Memory B cell (primary cell): ENCODE results near the gene COG8.
"Not testable (repeated sequence)": the region's sequence is repeated elsewhere in the genome, so short reads cannot be mapped to it uniquely, and the experiment has no call there.

Experiments used
- ATAC-seq: fragments of 150-1000 bp; cut with Tn5 transposase; 2 replicates; pipeline ENCODE4 v1.10.0; 2021; ENCODE audit warnings: low read depth, mild to moderate bottlenecking, moderate library complexity
- DNase-seq, 2 donors: peaks; one replicate each; pipeline ENCODE4 v3.0.0; 2022; ENCODE audit warnings: low spot score in 2 of 2
- H3K27ac Mint-ChIP-seq: one replicate; pipeline ENCODE4 v1.8.0; 2022; ENCODE audit warnings: mild to moderate bottlenecking, moderate library complexity, mixed read lengths
- H3K27me3 Mint-ChIP-seq: one replicate; pipeline ENCODE4 v1.8.0; 2022; ENCODE audit warnings: mixed read lengths
- H3K36me3 Mint-ChIP-seq: one replicate; pipeline ENCODE4 v1.8.0; 2022; ENCODE audit warnings: mild to moderate bottlenecking, mixed read lengths
- H3K4me1 Mint-ChIP-seq: one replicate; pipeline ENCODE4 v1.8.0; 2022; ENCODE audit warnings: mixed read lengths
- H3K4me3 Mint-ChIP-seq: one replicate; pipeline ENCODE4 v1.8.0; 2022; ENCODE audit warnings: mild to moderate bottlenecking, moderate library complexity, mixed read lengths
- H3K9me3 Mint-ChIP-seq: one replicate; pipeline ENCODE4 v1.8.0; 2022; ENCODE audit warnings: mixed read lengths

The COG8 gene

GRCh38 chr16:69307091-69307490 is 32.3 kb downstream of the COG8 start:
- peaks cover 6% of the 10 kb centered on the region for H3K4me1 Mint-ChIP-seq
- no peak overlapping the region for H3K27ac Mint-ChIP-seq
- no peaks in the 10 kb centered on the region for H3K9me3 Mint-ChIP-seq
- no peaks in the 10 kb centered on the region for H3K36me3 Mint-ChIP-seq
- no peak overlapping the region for H3K4me3 Mint-ChIP-seq
- ATAC-seq (no peak), DNase-seq (no peak)
- H3K27me3 Mint-ChIP-seq, result no peaks in the 10 kb centered on the region

DNA sequence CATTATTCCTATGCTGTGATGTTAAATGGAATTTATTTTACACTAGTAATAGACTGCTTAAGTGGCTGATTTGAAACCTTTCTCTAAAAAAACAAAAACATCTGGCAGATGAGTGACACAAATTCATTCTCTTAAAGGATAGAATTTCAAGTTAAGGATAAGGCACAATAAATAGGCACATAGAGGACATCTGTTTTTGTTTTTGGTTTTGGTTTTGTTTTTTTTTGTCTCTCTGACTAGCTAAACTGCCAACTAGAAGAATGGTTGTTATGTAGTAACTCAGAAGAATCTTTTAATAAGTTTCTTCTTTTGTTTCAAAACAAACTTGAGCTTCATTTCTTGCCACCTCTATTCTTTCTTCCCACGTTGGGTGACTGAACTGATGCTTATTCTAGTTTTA is 33.3 kb downstream of the COG8 start:
- Mint-ChIP-seq H3K36me3 (peaks cover 4% of the 10 kb centered on the region), H3K9me3 (no peaks in the 10 kb centered on the region), H3K4me1 (peaks cover 2% of the 10 kb centered on the region), H3K27ac (no peak overlapping the region), H3K27me3 (no peaks in the 10 kb centered on the region), H3K4me3 (no peak overlapping the region)
- DNase-seq, result no peak
- no peak for ATAC-seq

DNA sequence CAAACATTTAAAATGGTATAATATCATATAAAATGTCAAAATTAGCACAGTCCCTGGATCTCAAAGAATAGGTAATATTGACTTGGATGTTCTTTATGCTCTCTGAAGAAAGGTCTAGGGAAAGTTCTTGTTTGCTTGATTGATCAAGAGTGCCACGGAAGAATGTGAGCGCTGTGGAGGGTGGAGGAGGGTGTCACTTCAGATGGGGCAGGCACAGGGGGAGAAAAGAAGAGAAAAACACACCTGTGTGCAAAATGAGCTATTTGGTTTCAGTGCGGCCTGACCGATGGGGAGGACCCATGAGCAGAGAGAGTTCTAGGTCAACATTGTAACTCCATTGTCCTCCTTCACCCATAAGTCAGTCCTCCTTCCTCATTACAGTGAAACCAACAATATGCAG is 37.1 kb downstream of the COG8 start:
- no peak overlapping the region for H3K4me3 Mint-ChIP-seq
- H3K27ac Mint-ChIP-seq, result no peak overlapping the region
- no peak for ATAC-seq
- DNase-seq, result no peak
- H3K27me3 Mint-ChIP-seq, result no peaks in the 10 kb centered on the region
- H3K4me1 Mint-ChIP-seq, result peaks cover 2% of the 10 kb centered on the region
- H3K36me3 Mint-ChIP-seq, result peaks cover 9% of the 10 kb centered on the region
- H3K9me3 Mint-ChIP-seq, result no peaks in the 10 kb centered on the region

GRCh38 chr16:69301861-69302260 is 37.5 kb downstream of the COG8 start:
- peaks cover 2% of the 10 kb centered on the region for H3K4me1 Mint-ChIP-seq
- H3K27ac Mint-ChIP-seq, result no peak overlapping the region
- no peaks in the 10 kb centered on the region for H3K27me3 Mint-ChIP-seq
- no peak overlapping the region for H3K4me3 Mint-ChIP-seq
- DNase-seq, result no peak
- H3K9me3 Mint-ChIP-seq, result no peaks in the 10 kb centered on the region
- ATAC-seq, result no peak
- peaks cover 9% of the 10 kb centered on the region for H3K36me3 Mint-ChIP-seq

DNA sequence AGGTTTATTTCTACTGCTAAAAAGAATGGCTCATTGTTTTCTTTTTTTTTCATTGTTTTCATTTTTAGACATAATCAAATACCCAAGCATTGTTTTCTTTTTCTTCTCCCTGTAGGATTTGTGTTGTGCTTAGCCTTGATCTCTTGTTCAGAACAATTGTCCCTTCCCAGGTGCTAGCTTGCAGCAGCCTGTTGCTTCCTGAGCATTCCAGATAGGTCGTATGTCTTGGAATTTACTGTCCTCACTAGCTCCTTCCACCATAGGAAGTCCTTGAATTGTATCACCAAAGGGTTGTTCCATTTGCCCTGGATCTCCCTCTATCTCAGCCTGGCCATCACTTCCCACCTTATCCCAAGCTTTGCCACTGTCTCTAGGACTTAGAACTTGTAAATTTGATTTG is 38.2 kb downstream of the COG8 start:
- no peak for ATAC-seq
- H3K9me3 Mint-ChIP-seq, result no peaks in the 10 kb centered on the region
- H3K4me3 Mint-ChIP-seq, result no peak overlapping the region
- peaks cover 2% of the 10 kb centered on the region for H3K4me1 Mint-ChIP-seq
- peaks cover 11% of the 10 kb centered on the region for H3K36me3 Mint-ChIP-seq
- no peaks in the 10 kb centered on the region for H3K27me3 Mint-ChIP-seq
- H3K27ac Mint-ChIP-seq, result no peak overlapping the region
- no peak for DNase-seq

GRCh38 chr16:69298261-69298660 is 41.1 kb downstream of the COG8 start:
- ATAC-seq (no peak), DNase-seq (no peak)
- Mint-ChIP-seq H3K4me1 (peaks cover 2% of the 10 kb centered on the region), H3K36me3 (peaks cover 11% of the 10 kb centered on the region), H3K9me3 (no peaks in the 10 kb centered on the region), H3K27ac (no peak overlapping the region), H3K27me3 (no peaks in the 10 kb centered on the region), H3K4me3 (no peak overlapping the region)

- H3K4me1 Mint-ChIP-seq, H3K4me3 Mint-ChIP-seq, ATAC-seq, H3K27ac Mint-ChIP-seq, H3K9me3 Mint-ChIP-seq, DNase-seq, H3K27me3 Mint-ChIP-seq: not testable (repeated sequence)
- peaks cover 11% of the 10 kb centered on the region for H3K36me3 Mint-ChIP-seq
Measured at GRCh38 chr16:69296771-69297170, 42.6 kb downstream of the COG8 start.

DNA sequence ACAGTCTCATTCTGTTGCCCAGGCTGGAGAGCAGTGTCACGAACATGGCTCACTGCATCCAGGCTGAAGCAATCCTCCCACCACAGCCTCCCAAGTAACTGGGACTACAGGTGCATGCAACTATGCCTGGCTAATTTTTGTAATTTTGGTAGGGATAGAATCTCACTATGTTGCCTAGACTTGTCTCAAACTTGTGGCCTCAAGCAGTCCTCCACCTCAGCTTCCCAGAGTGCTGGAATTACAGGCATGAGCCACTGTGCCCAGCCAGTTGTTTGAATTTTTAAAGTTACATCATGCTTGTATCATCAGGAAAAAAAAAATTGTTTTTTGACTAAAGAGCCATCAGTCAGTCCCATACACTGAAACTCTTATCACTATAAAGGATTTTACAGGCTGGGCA is 45.3 kb downstream of the COG8 start:
- H3K36me3 Mint-ChIP-seq, result peaks cover 2% of the 10 kb centered on the region
- no peak overlapping the region for H3K27ac Mint-ChIP-seq
- no peaks in the 10 kb centered on the region for H3K9me3 Mint-ChIP-seq
- no peaks in the 10 kb centered on the region for H3K4me1 Mint-ChIP-seq
- H3K27me3 Mint-ChIP-seq, result no peaks in the 10 kb centered on the region
- no peak for DNase-seq
- ATAC-seq, result no peak
- no peak overlapping the region for H3K4me3 Mint-ChIP-seq

- H3K4me3 Mint-ChIP-seq, result no peak overlapping the region
- no peaks in the 10 kb centered on the region for H3K4me1 Mint-ChIP-seq
- H3K9me3 Mint-ChIP-seq, result no peaks in the 10 kb centered on the region
- H3K27me3 Mint-ChIP-seq, result no peaks in the 10 kb centered on the region
- H3K36me3 Mint-ChIP-seq, result peaks cover 2% of the 10 kb centered on the region
- DNase-seq (no peak), ATAC-seq (no peak)
- no peak overlapping the region for H3K27ac Mint-ChIP-seq
Measured at GRCh38 chr16:69293401-69293800, 46.0 kb downstream of the COG8 start.

GRCh38 chr16:69291657-69292056 is 47.7 kb downstream of the COG8 start:
- H3K27me3 Mint-ChIP-seq, DNase-seq, H3K27ac Mint-ChIP-seq, H3K4me1 Mint-ChIP-seq, H3K4me3 Mint-ChIP-seq, H3K36me3 Mint-ChIP-seq, ATAC-seq, H3K9me3 Mint-ChIP-seq: not testable (repeated sequence)

DNA sequence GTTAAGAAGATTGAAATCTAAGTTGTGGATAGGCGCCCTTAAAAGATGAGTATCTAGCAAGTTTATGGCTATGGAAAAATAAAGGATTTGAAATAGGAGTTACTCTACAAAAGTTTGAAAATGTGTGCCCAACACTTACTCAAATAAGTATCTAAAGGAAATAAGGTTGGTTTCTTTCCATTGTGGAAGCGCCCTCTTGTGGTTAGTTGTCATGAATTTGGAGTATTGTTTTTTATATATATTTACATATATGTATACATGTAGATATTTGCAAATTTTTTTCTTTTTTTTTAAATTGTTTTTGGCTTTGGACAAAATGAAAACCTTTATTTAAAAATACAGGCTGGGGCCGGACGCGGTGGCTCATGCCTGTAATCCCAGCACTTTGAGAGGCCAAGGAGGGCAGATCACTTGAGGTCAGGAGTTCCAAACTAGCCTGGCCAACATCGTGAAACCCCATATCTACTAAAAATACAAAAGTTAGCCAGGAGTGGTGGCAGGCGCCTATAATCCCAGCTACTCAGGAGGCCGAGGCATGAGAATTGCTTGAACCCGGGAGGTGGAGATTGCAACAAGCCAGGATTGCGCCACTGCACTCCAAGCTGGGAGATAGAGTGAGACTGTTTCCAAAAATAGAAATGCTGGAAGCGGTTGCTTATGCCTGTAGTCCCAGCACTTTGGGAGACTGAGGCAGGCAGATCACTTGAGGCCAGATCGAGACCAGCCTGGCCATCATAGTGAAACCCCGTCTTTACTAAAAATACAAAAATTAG is 52.2 kb downstream of the COG8 start:
- Mint-ChIP-seq H3K27ac (no peak overlapping the region), H3K27me3 (no peaks in the 10 kb centered on the region), H3K36me3 (peaks cover 1% of the 10 kb centered on the region), H3K4me3 (no peak overlapping the region), H3K9me3 (no peaks in the 10 kb centered on the region), H3K4me1 (no peaks in the 10 kb centered on the region)
- ATAC-seq (peak; percentile 41), DNase-seq (peak; percentile 42 to 60)

GRCh38 chr16:69285240-69285639 is 54.1 kb downstream of the COG8 start:
- Mint-ChIP-seq H3K36me3 (peaks cover 1% of the 10 kb centered on the region), H3K27me3 (no peaks in the 10 kb centered on the region), H3K27ac (no peak overlapping the region), H3K4me1 (no peaks in the 10 kb centered on the region), H3K9me3 (no peaks in the 10 kb centered on the region), H3K4me3 (no peak overlapping the region)
- ATAC-seq, result no peak
- no peak for DNase-seq

- no peaks in the 10 kb centered on the region for H3K9me3 Mint-ChIP-seq
- H3K4me3 Mint-ChIP-seq, result no peak overlapping the region
- no peaks in the 10 kb centered on the region for H3K27me3 Mint-ChIP-seq
- no peak overlapping the region for H3K27ac Mint-ChIP-seq
- no peak for ATAC-seq
- DNase-seq, result no peak
- no peaks in the 10 kb centered on the region for H3K4me1 Mint-ChIP-seq
- H3K36me3 Mint-ChIP-seq, result peaks cover 1% of the 10 kb centered on the region
Measured at GRCh38 chr16:69283851-69284250, 55.5 kb downstream of the COG8 start.

GRCh38 chr16:69277413-69277812 is 62.0 kb downstream of the COG8 start:
- no peak for ATAC-seq
- no peaks in the 10 kb centered on the region for H3K4me1 Mint-ChIP-seq
- H3K27me3 Mint-ChIP-seq, result no peaks in the 10 kb centered on the region
- H3K27ac Mint-ChIP-seq, result no peak overlapping the region
- no peaks in the 10 kb centered on the region for H3K9me3 Mint-ChIP-seq
- DNase-seq, result no peak
- H3K36me3 Mint-ChIP-seq, result peaks cover 1% of the 10 kb centered on the region
- H3K4me3 Mint-ChIP-seq, result no peak overlapping the region
